Neuronal stem cell (in vitro differentiated cells): ENCODE results near the gene LRP4.

Experiments
- DNase-seq: peaks from one replicate; pipeline ENCODE4 v3.0.0-alpha.2; 2013; ENCODE audit warnings: low spot score
- H2AFZ ChIP-seq: one replicate; pipeline ENCODE4 v1.6.1; 2013; ENCODE audit warnings: mild to moderate bottlenecking, low read length, inconsistent platforms
- H2AK5ac ChIP-seq: 2 replicates; pipeline ENCODE4 v1.6.1; 2013; ENCODE audit warnings: low read depth, mild to moderate bottlenecking, inconsistent platforms, low read length, moderate library complexity, mixed read lengths
- H2BK120ac ChIP-seq: 2 replicates; pipeline ENCODE4 v1.6.1; 2013; ENCODE audit warnings: low read depth, mild to moderate bottlenecking, inconsistent platforms, low read length, moderate library complexity, mixed read lengths
- H2BK12ac ChIP-seq: one replicate; pipeline ENCODE4 v1.6.1; 2013; ENCODE audit warnings: low read length, inconsistent platforms
- H2BK15ac ChIP-seq: 2 replicates; pipeline ENCODE4 v1.6.1; 2013; ENCODE audit warnings: mild to moderate bottlenecking, low read length, inconsistent platforms, mixed read lengths
- H2BK5ac ChIP-seq: one replicate; pipeline ENCODE4 v1.6.1; 2013; ENCODE audit warnings: inconsistent platforms, mild to moderate bottlenecking, low read length, moderate library complexity
- H3K14ac ChIP-seq: one replicate; pipeline ENCODE4 v1.6.1; 2013; ENCODE audit warnings: low read length, inconsistent platforms
- H3K18ac ChIP-seq: 2 replicates; pipeline ENCODE4 v1.6.1; 2013; ENCODE audit warnings: low read length, inconsistent platforms
- H3K23ac ChIP-seq: 2 replicates; pipeline ENCODE4 v1.6.1; 2013; ENCODE audit warnings: low read depth, mild to moderate bottlenecking, mixed read lengths, low read length, inconsistent platforms; ENCODE audit not compliant: poor library complexity
- H3K27ac ChIP-seq: replicated peaks from 3 replicates; pipeline ENCODE4 v1.5.1; 2013; ENCODE audit warnings: low read length, inconsistent platforms
- H3K27me3 ChIP-seq, 3 experiments: 2 replicates each; pipeline ENCODE4 v1.6.1; 2013; ENCODE audit warnings: low read length in 3 of 3, mild to moderate bottlenecking in 2 of 3, inconsistent platforms in 1 of 3, low read depth in 1 of 3, mixed read lengths in 1 of 3, moderate library complexity in 1 of 3; ENCODE audit not compliant: control insufficient read depth in 3 of 3, insufficient read depth in 3 of 3
- H3K36me3 ChIP-seq, 2 donors: replicated peaks in 1 of 2; 2 replicates each; pipeline ENCODE4 v1.6.1; 2013; ENCODE audit warnings: low read length in 2 of 2; ENCODE audit not compliant: control insufficient read depth in 2 of 2, insufficient read depth in 2 of 2
- H3K4ac ChIP-seq: 2 replicates; pipeline ENCODE4 v1.6.1; 2013; ENCODE audit warnings: inconsistent platforms, mild to moderate bottlenecking, low read length, moderate library complexity
- H3K4me1 ChIP-seq, 2 donors: 1 replicate in 1 of 2; 2 replicates in 1 of 2; pipeline ENCODE4 v1.6.1; 2013; ENCODE audit warnings: low read length in 2 of 2, low read depth in 1 of 2; ENCODE audit not compliant: control insufficient read depth in 2 of 2, insufficient read depth in 1 of 2
- H3K4me2 ChIP-seq: one replicate; pipeline ENCODE4 v1.6.1; 2013; ENCODE audit warnings: mild to moderate bottlenecking, low read length, inconsistent platforms; ENCODE audit not compliant: insufficient read depth, poor library complexity, severe bottlenecking
- H3K4me3 ChIP-seq, 2 donors: 2 replicates each; pipeline ENCODE4 v1.5.1; 2013; ENCODE audit warnings: low read length in 2 of 2, mild to moderate bottlenecking in 2 of 2, inconsistent platforms in 1 of 2, moderate library complexity in 1 of 2
- H3K79me1 ChIP-seq: one replicate; pipeline ENCODE4 v1.6.1; 2013; ENCODE audit warnings: low read depth, mild to moderate bottlenecking, inconsistent platforms, low read length, moderate library complexity
- H3K9ac ChIP-seq: one replicate; pipeline ENCODE4 v1.6.1; 2013; ENCODE audit warnings: mild to moderate bottlenecking, low read depth, low read length, inconsistent platforms; ENCODE audit not compliant: poor library complexity
- H3K9me3 ChIP-seq, 2 donors: replicated peaks in 1 of 2; 2 replicates each; pipeline versions ENCODE3 to v1.6.1; 2013; ENCODE audit warnings: low read length in 2 of 2, mild to moderate bottlenecking in 2 of 2, inconsistent platforms in 1 of 2, low read depth in 1 of 2, mixed read lengths in 1 of 2, moderate library complexity in 1 of 2; ENCODE audit not compliant: control insufficient read depth in 2 of 2, insufficient read depth in 1 of 2
- H4K8ac ChIP-seq: one replicate; pipeline ENCODE4 v1.6.1; 2013; ENCODE audit warnings: low read depth, mild to moderate bottlenecking, inconsistent platforms, low read length, moderate library complexity
- H4K91ac ChIP-seq: one replicate; pipeline ENCODE4 v1.6.1; 2013; ENCODE audit warnings: low read length, low read depth, mild to moderate bottlenecking, inconsistent platforms; ENCODE audit not compliant: poor library complexity
- WGBS, 2 donors: extraction: QIAGEN DNeasy Blood & Tissue Kit; methylation state at CpG; one replicate each; pipeline ENCODE4 v1.1.7; 2013; ENCODE audit warnings: missing lambda C conversion rate in 2 of 2, mixed read lengths in 1 of 2; ENCODE audit not compliant: insufficient read length in 2 of 2, insufficient replicate concordance in 1 of 2; ENCODE audit errors: extremely low coverage in 2 of 2; 5-methylcytosine and 5-hydroxymethylcytosine counted together

Gene LRP4

DNA sequence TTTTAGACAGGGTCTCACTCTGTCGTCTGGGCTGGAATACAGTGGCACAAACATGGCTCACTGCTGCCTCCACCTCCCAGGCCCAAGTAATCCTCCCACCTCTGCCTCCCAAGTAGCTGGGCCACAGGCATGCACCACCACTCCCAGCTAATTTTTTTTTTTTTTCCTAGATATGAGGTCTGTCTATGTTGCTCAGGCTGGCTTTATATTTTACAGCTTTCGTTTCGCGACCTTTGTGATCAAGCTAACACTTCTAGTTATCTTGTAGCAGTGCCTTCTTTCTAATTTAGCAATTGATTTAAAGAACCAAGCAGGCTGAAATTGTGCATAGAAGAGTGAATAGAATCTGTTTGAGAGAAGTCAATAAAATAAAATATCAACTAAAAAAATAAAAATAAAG, 83.5 kb downstream of the LRP4 start:
- no peak overlapping the region for H3K27ac ChIP-seq
- no peaks in the 10 kb centered on the region for H3K27me3 ChIP-seq
- H4K91ac ChIP-seq, result no peak overlapping the region
- H2BK15ac ChIP-seq, result no peak overlapping the region
- H3K4me1 ChIP-seq, result no peaks in the 10 kb centered on the region
- H3K9ac ChIP-seq, result no peak overlapping the region
- DNase-seq, result no peak
- no peak overlapping the region for H3K4ac ChIP-seq
- no peak overlapping the region for H3K23ac ChIP-seq
- no peak overlapping the region for H3K18ac ChIP-seq
- no peak overlapping the region for H2BK12ac ChIP-seq
- no peak overlapping the region for H3K4me2 ChIP-seq
- H3K9me3 ChIP-seq, result no peaks in the 10 kb centered on the region
- no peak overlapping the region for H2AFZ ChIP-seq
- no peak overlapping the region for H2AK5ac ChIP-seq
- no peak overlapping the region for H4K8ac ChIP-seq
- no peak overlapping the region for H2BK5ac ChIP-seq
- H3K79me1 ChIP-seq, result no peaks in the 10 kb centered on the region
- no CpG with 5 or more reads among the region's 4 CpGs for WGBS, 2 donors
- no peak overlapping the region for H2BK120ac ChIP-seq
- no peak overlapping the region for H3K4me3 ChIP-seq
- peaks cover 0 to 50% of the 10 kb centered on the region in 2 donors for H3K36me3 ChIP-seq
- H3K14ac ChIP-seq, result no peak overlapping the region

DNA sequence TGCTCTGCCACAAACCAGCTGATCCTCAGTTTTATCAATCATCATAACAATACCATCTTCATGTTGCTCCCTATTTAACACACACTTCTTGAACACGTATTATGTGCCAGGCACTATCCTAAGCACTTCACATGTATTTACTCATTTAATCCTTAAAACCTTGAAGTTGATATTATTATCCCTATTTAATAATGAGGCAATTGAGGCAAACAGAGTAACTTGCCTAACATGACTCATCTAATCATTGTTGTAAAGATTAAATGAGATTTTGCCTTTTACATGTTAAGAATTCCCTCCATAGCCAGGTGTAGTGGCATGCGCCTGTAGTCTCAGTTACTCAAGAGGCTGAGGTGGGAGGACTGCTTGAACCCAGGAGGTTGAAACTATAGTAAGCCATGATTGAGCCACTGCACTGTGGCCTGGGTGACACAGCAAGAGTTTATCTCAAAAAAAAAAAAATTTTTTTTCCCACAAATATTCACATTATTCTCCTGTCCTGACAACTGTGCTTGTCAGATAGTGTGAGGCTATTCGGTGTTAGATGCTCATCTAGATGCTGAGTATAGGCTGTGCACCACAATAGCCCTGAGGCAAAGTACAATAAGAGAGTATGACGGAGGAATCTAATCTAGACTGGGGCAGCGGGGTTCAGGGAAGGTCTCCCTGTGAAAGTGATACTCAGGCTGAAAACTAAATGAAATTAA, 85.7 kb downstream of the LRP4 start:
- Histone ChIP-seq H3K9ac (no peak overlapping the region), H3K4me2 (no peak overlapping the region), H3K27me3 (no peaks in the 10 kb centered on the region), H3K27ac (no peak overlapping the region), H4K91ac (no peak overlapping the region), H3K4ac (no peak overlapping the region), H3K23ac (no peak overlapping the region), H3K79me1 (no peaks in the 10 kb centered on the region), H3K4me3 (no peak overlapping the region), H2BK15ac (no peak overlapping the region), H2BK120ac (no peak overlapping the region), H3K14ac (no peak overlapping the region), H3K9me3 (no peaks in the 10 kb centered on the region), H2AFZ (no peak overlapping the region), H3K36me3 (peaks cover 0 to 30% of the 10 kb centered on the region in 2 donors), H4K8ac (no peak overlapping the region), H3K18ac (no peak overlapping the region), H3K4me1 (no peaks in the 10 kb centered on the region), H2BK5ac (no peak overlapping the region), H2AK5ac (no peak overlapping the region), H2BK12ac (no peak overlapping the region)
- WGBS, 2 donors, result no CpG with 5 or more reads among the region's 5 CpGs
- DNase-seq, result no peak

DNA sequence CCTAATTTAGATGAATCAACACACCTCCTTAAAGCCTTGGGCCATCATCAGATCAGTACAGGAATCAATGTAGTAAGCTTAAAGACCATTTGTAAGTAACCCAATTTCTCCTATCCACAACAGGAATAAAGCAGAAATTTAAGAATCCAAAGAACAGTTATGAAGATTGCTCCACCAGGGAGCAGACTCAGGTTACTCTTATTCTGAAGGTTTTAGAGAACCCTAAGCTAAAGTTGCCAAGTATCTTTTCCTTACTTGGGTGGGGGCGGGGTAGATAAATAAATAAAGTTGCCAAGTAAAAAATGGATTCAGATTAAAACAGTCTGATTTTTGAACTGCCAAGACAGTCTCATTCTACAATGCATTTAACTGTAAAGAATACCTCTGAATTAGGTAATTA, 90.4 kb downstream of the LRP4 start:
- H2AFZ ChIP-seq, result no peak overlapping the region
- no peak overlapping the region for H2BK15ac ChIP-seq
- no peak overlapping the region for H4K91ac ChIP-seq
- H4K8ac ChIP-seq, result no peak overlapping the region
- H3K9ac ChIP-seq, result no peak overlapping the region
- no CpG with 5 or more reads among the region's 1 CpG for WGBS, 2 donors
- H3K79me1 ChIP-seq, result no peaks in the 10 kb centered on the region
- no peak overlapping the region for H3K4ac ChIP-seq
- no peaks in the 10 kb centered on the region for H3K27me3 ChIP-seq
- H2BK12ac ChIP-seq, result no peak overlapping the region
- peaks cover 7 to 8% of the 10 kb centered on the region in 2 donors for H3K4me1 ChIP-seq
- H3K23ac ChIP-seq, result no peak overlapping the region
- H3K14ac ChIP-seq, result no peak overlapping the region
- DNase-seq, result no peak
- no peaks in the 10 kb centered on the region for H3K9me3 ChIP-seq
- no peak overlapping the region for H2AK5ac ChIP-seq
- no peak overlapping the region for H3K4me3 ChIP-seq
- no peak overlapping the region for H3K4me2 ChIP-seq
- H3K18ac ChIP-seq, result no peak overlapping the region
- H2BK120ac ChIP-seq, result no peak overlapping the region
- H3K27ac ChIP-seq, result no peak overlapping the region
- peaks cover 0 to 16% of the 10 kb centered on the region in 2 donors for H3K36me3 ChIP-seq
- no peak overlapping the region for H2BK5ac ChIP-seq

DNA sequence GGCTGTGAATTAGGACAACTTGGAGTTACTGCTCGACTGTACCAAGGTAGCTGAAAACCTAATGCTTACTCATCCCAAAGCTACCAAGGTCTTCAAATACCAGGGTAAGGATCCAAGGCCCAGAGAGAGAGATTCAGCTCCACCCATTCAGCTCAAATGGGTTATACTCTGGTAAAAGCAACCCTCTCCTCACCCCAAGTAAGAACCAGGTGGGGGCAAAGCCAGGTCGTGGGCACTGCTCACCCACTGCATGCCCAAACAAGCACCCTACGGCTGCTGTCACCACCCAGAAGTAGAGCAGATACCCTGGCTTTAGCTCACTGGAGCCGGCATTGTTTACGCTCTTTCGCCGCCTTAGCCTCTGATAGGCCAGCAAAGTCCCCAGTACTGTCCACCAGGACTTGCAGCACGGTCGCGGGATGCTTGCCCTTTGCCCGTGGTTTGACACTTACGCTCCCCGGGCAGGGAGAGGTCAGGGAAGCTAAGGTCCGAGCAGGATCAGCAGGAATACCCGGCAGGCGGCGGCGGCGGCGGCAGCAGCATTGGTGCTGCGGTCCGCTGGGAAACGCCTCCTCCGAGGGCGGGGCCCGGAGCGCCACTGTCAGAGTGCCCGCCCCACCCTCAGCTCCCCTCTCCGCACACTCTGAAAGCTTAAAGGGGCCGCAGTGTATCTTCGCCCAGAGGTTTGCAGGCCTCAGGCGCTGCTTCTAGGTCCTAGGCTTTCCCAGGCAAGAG, 91.9 kb downstream of the LRP4 start:
- H3K36me3 ChIP-seq, result peaks cover 0 to 13% of the 10 kb centered on the region in 2 donors
- H3K27ac ChIP-seq, result no peak overlapping the region
- H2BK120ac ChIP-seq, result no peak overlapping the region
- no peak overlapping the region for H2BK5ac ChIP-seq
- H3K23ac ChIP-seq, result peak overlapping the region; percentile 2
- H3K18ac ChIP-seq, result peak overlapping the region; percentile 50
- H3K9ac ChIP-seq, result peak overlapping the region; percentile 68
- H3K4me2 ChIP-seq, result peak overlapping the region; percentile 88
- H3K4me1 ChIP-seq, result peaks cover 7 to 8% of the 10 kb centered on the region in 2 donors
- H3K27me3 ChIP-seq, result no peaks in the 10 kb centered on the region
- H2BK12ac ChIP-seq, result no peak overlapping the region
- no peak overlapping the region for H2BK15ac ChIP-seq
- H3K4ac ChIP-seq, result no peak overlapping the region
- WGBS, 2 donors, result no CpG with 5 or more reads among the region's 32 CpGs
- H3K79me1 ChIP-seq, result peaks cover 2% of the 10 kb centered on the region
- H4K91ac ChIP-seq, result no peak overlapping the region
- H2AK5ac ChIP-seq, result no peak overlapping the region
- peak overlapping the region; percentile 45 to 85 for H3K4me3 ChIP-seq
- H2AFZ ChIP-seq, result peak overlapping the region; percentile 51
- no peaks in the 10 kb centered on the region for H3K9me3 ChIP-seq
- DNase-seq, result peak; percentile 72
- no peak overlapping the region for H4K8ac ChIP-seq
- no peak overlapping the region for H3K14ac ChIP-seq
